Activated naive CD8-positive, alpha-beta T cell treated with anti-CD3 and anti-CD28 coated beads, Interleukin-2, amount 10 ng/mL, durations not matched to agents 7 days and 5 days (primary cell): ENCODE results near the gene PCDHGC4. TPM values are rescaled to one million over a fixed set of nuclear protein-coding genes. Genes with fewer than 3 reads are reported as not detected.

Experiments
- ATAC-seq: fragments of 150-1000 bp; cut with Tn5 transposase; one replicate; pipeline ENCODE4 v1.10.0; 2021; ENCODE audit warnings: low read depth, moderate library complexity
- POLR2A ChIA-PET: fragments of 350-600 bp; sonication (Branson Sonifier 250); formaldehyde crosslinking; loops from one replicate; lab custom pipeline; 2021; ENCODE audit warnings: antibody characterized with exemption; lab: Charles Lee
- DNase-seq: peaks from one replicate; pipeline ENCODE4 v3.0.0; 2021
- H3K27ac Mint-ChIP-seq: one replicate; pipeline ENCODE4 v1.8.0; 2022; ENCODE audit warnings: mild to moderate bottlenecking, mixed read lengths
- H3K27me3 Mint-ChIP-seq: one replicate; pipeline ENCODE4 v1.8.0; 2022; ENCODE audit warnings: mild to moderate bottlenecking, moderate library complexity, mixed read lengths
- H3K36me3 Mint-ChIP-seq: one replicate; pipeline ENCODE4 v1.8.0; 2021; ENCODE audit warnings: mild to moderate bottlenecking, mixed read lengths
- H3K4me1 Mint-ChIP-seq: one replicate; pipeline ENCODE4 v1.8.0; 2021; ENCODE audit warnings: mixed read lengths
- H3K4me3 Mint-ChIP-seq: one replicate; pipeline ENCODE4 v1.8.0; 2022; ENCODE audit warnings: mild to moderate bottlenecking, moderate library complexity, mixed read lengths
- H3K9me3 Mint-ChIP-seq: one replicate; pipeline ENCODE4 v1.8.0; 2021; ENCODE audit warnings: mixed read lengths
- total RNA-seq, 2 experiments: library from RNA; stranded (reverse); gene quantifications; one replicate each; pipeline ENCODE4 v1.2.3, GENCODE V29; 2021

Gene PCDHGC4
- total RNA-seq, 2 experiments from 2014 or later = not detected

DNA sequence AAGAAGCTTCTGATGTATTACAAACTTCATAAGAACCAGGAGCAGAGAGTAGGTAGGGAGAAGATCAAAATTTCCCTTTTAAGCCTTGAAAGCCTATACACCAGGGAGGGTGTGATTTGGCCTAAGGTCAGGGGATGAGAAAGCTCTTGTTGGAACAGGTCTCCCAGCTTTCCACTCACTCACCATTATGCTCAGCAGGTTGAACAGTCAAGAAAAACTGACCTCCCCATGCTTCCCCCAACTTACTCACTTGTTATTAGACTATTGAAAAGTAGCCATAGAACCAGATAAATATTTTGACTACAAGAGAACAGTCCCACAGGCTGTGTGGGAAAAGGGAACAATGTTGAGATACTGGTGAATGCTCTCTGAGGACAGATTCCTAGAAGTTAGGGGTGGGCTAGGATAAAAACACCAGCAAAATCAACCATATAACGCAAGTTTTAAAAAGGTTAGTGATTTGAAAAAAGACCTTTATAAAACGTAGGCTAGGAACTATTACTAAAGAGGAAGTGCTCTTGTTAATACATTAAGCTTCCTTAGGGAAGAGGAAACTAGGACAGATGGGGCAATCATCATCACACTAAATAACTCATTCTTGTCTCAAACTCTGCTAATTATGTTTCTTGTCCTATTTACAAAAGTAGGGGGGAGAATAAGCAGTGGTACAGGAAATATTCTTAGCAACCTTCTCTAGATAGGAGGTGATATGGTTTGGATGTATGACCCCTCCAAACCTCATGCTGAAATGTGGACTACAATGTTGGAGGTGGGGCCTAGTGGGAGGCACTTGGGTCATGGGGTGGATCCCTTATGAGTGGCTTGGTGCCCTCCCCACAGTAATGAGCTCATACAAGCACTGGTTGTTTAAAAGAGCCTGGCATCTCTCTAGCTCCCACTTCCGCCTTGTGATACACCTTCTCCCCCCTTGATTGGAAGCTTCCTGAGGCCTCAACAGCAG, 35.1 kb downstream of the PCDHGC4 start:
- POLR2A ChIA-PET = no interaction called here
- Mint-ChIP-seq H3K4me3 (no peak overlapping the region), H3K4me1 (peaks cover 27% of the 10 kb centered on the region), H3K27ac (no peak overlapping the region), H3K9me3 (no peaks in the 10 kb centered on the region), H3K27me3 (no peaks in the 10 kb centered on the region), H3K36me3 (peaks cover 44% of the 10 kb centered on the region)
- ATAC-seq (no peak), DNase-seq (no peak)

DNA sequence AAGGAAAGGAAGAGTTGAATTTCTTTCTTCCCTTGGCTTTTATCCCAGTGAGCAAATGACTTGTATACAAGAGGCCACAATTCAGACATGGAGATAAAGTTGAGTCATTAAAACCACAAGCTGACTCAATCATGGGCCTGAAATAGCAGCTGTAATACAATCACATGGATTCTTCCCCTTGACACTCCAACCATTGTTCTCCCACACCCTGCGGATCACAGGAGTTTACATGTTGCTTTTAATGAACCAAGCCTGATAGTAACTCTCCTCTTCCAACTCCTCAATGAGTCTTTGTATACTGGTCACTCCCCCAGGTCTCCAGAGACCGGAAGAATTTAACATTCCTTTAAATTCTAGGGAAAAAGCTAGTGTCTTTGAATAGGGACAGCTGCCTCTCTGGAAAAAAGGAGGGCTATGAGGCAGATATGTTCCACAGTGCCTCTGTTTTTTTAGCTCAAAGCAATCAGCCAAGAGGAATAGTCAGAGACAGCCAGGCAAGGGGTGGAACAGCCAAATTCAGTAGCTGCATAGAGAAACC, 36.5 kb downstream of the PCDHGC4 start:
- POLR2A ChIA-PET = no interaction called here
- H3K36me3 Mint-ChIP-seq = peaks cover 44% of the 10 kb centered on the region
- H3K9me3 Mint-ChIP-seq = no peaks in the 10 kb centered on the region
- DNase-seq (no peak), ATAC-seq (no peak)
- H3K4me3 Mint-ChIP-seq = no peak overlapping the region
- H3K4me1 Mint-ChIP-seq = peaks cover 20% of the 10 kb centered on the region
- no peak overlapping the region for H3K27ac Mint-ChIP-seq
- no peaks in the 10 kb centered on the region for H3K27me3 Mint-ChIP-seq

DNA sequence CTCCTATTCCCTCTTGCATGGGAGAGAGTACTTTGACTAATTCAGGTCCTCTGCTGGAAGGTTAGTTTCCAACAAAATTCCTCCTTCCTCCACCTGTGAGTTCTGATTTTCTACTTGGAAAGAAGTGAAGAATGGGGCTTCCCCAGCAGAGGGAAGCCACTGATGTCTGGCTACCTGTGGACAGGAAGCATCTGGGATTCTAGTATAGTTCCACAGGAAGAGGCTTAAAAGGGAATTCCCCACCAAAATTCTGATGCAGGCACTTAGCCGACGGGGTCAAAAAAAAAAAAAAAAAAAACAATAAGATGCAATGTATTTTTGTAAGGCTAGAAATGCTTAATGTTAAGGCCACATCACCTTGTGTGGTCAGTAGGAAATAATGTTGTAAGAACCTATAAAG, 37.5 kb downstream of the PCDHGC4 start:
- Mint-ChIP-seq H3K4me1 (peaks cover 20% of the 10 kb centered on the region), H3K9me3 (no peaks in the 10 kb centered on the region), H3K36me3 (peaks cover 41% of the 10 kb centered on the region), H3K27ac (no peak overlapping the region), H3K4me3 (no peak overlapping the region), H3K27me3 (no peaks in the 10 kb centered on the region)
- DNase-seq = no peak
- POLR2A ChIA-PET = no interaction called here
- no peak for ATAC-seq

DNA sequence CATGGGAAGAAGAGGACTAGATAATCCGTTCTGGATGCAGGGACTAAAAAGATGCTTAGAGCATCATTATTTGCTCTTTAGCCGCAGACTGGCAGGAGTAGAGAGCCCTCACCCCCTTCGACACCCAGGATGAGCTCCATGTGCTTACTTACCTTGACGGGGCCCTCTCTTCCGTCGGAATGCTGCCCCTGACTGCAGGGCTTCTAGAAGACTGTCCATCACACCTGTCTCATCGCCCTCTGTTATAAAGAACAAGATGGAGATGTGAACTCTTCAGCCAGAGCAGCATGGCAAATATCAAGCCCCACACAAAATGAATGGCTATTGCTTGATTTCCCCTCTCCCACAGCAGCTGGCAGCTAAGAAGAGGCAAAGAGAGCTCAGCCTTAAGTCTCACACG, 39.2 kb downstream of the PCDHGC4 start:
- Mint-ChIP-seq H3K9me3 (no peaks in the 10 kb centered on the region), H3K27me3 (no peaks in the 10 kb centered on the region), H3K36me3 (peaks cover 53% of the 10 kb centered on the region), H3K4me3 (no peak overlapping the region), H3K27ac (no peak overlapping the region), H3K4me1 (peaks cover 20% of the 10 kb centered on the region)
- POLR2A ChIA-PET = no interaction called here
- no peak for DNase-seq
- ATAC-seq = no peak

DNA sequence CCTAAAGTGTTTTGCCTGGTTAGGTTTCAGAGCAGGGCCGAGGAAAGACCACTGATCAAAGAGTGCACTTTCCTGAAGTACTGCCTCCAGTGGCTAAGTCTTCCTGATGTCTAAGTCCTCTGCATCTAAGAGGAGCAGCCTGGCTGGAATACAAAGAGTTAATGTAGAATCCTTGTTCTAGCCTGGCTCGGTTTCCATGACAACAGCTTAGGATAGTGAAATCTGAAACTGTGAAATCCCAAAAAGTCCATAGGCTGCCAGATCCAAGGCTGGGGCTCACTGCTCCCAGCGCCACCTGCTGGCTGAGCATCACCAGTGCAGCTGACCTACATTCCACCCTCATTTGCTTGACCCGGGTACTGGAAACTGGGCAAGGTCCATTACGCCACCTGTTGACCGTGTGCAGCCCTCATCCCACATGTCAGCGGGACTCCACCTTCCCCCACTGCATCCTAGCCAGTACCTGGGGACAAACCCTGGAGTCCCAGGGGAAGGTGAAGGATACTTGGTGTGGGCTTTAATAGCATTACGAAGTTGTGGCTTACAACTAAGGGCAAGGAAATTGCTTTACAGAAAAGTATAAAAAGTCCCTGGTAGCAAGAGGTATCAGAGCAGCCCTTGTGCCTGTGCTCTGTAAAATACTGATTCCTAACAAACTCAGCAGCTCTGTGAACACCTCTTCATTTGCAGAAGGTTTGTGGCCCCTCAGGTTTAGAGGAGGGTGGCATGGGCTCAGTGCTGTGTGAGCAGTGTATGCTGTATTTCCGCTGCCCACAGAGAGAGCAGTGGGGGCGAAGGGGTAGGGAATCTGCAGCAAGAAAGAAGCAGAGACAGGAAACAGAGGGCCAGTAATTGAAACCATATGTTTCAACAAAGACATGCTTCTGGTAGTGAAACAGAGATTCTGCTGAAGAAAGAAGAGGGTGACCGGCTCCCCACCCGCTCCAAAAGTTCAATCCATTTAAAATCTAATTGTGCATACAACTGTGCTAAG, 40.1 kb downstream of the PCDHGC4 start:
- peaks cover 46% of the 10 kb centered on the region for H3K36me3 Mint-ChIP-seq
- H3K4me3 Mint-ChIP-seq = no peak overlapping the region
- no peaks in the 10 kb centered on the region for H3K27me3 Mint-ChIP-seq
- DNase-seq (peak; percentile 67), ATAC-seq (peak; percentile 64)
- no peak overlapping the region for H3K27ac Mint-ChIP-seq
- no peaks in the 10 kb centered on the region for H3K9me3 Mint-ChIP-seq
- H3K4me1 Mint-ChIP-seq = peaks cover 20% of the 10 kb centered on the region
- POLR2A ChIA-PET = no interaction called here

DNA sequence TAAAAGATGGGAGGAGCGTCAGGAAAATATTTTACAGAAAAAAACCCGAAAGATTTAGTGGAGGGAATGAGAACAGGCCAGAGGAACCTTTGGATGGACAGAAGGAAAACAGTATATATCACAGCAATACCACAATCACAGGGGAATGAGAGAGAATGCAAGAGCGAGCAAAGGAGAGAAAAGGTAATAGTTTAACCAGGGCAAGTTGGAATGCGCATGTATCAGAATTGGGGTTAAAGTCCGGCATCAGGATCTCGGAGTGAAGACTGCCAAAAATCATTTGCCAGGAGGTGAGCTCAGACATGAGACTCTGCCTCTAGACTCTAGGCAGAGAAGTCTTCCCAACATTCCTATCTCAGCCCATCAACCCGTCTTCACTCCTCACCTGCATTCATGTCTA, 40.8 kb downstream of the PCDHGC4 start:
- POLR2A ChIA-PET = no interaction called here
- Mint-ChIP-seq H3K27me3 (no peaks in the 10 kb centered on the region), H3K9me3 (no peaks in the 10 kb centered on the region), H3K36me3 (peaks cover 45% of the 10 kb centered on the region), H3K4me3 (no peak overlapping the region), H3K4me1 (peaks cover 20% of the 10 kb centered on the region), H3K27ac (no peak overlapping the region)
- no peak for DNase-seq
- no peak for ATAC-seq

DNA sequence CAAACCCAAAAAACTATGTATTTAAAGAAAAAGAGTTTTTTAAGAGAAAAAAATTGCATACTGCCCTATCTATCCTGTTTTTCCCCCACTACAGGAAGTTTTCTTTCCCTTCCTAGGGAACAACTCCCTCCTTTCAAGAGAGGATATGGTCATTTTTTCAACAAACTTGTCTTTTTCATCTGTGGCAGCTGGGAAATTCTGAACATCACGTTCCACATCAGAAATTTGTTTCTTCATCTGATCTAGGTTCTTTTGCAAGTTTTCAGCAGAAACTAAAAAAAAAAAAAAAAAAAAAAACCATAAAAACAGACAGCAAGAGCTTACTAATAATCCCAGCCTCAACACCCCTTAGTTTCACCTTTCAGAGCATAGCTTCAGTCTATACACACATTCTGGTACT, 42.6 kb downstream of the PCDHGC4 start:
- Mint-ChIP-seq H3K27me3 (no peaks in the 10 kb centered on the region), H3K36me3 (peaks cover 33% of the 10 kb centered on the region), H3K9me3 (no peaks in the 10 kb centered on the region), H3K4me1 (peaks cover 11% of the 10 kb centered on the region), H3K4me3 (no peak overlapping the region), H3K27ac (no peak overlapping the region)
- DNase-seq (no peak), ATAC-seq (no peak)
- POLR2A ChIA-PET = no interaction called here

DNA sequence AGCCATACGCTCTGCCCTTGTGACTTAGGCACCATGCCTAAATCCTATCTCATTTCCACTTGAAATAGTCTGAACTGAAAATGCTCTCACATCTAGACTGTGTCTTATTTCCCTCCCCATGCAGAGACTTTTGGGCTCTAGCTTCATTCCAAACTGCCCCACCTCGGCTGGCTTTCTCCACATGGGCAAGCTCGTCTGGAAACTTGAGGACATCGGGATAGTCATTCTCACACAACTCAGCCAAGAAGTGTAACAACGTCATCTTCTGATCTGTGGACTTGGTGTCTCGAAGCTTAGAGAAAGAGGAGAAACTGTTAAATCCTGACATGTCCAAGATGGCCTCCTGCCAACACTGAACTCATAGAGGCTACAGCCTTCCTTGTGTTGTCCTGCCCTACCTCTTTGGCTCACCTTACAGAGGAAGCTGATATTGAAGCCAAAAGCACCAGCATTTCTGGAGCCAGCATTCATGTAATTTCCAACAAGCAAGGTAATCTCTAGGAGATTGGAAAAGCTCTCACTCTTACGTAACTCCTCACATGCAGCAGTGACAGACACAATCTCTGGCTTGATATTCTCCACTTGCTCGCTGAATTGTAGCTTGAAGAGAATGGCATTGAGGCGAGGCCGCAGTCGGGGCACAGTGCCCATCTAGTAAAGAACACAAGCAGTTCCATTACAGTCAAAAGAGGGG, 43.6 kb downstream of the PCDHGC4 start:
- no peak for ATAC-seq
- H3K4me1 Mint-ChIP-seq = peaks cover 5% of the 10 kb centered on the region
- H3K4me3 Mint-ChIP-seq = no peak overlapping the region
- peaks cover 28% of the 10 kb centered on the region for H3K36me3 Mint-ChIP-seq
- POLR2A ChIA-PET = interaction anchor here (0.9 kb wide), 1 partner anchor 11 kb away, joined by 3 read pairs; no protein-coding TSS in a partner anchor
- H3K27me3 Mint-ChIP-seq = no peaks in the 10 kb centered on the region
- DNase-seq = no peak
- no peaks in the 10 kb centered on the region for H3K9me3 Mint-ChIP-seq
- H3K27ac Mint-ChIP-seq = peak overlapping the region; percentile 52

DNA sequence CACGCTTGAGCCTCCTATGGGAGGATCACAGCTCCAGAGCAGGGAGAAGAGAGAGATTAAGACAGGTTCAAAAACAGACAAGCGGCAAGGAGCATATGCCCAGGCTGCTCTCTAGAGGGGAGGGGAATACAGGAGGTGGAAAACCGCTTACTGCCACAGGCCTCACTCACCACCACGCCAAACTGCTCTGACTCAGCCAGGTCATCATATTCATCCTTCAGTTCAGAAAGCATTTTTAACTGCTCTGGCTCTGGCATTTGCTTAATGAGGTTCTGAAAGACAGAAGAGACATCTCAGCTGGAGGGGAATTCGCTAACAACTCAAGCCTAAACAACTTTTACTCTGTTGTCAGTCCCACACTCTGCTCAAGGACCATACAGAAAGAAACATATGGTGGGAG, 44.2 kb downstream of the PCDHGC4 start:
- H3K9me3 Mint-ChIP-seq = no peaks in the 10 kb centered on the region
- peaks cover 5% of the 10 kb centered on the region for H3K4me1 Mint-ChIP-seq
- peaks cover 29% of the 10 kb centered on the region for H3K36me3 Mint-ChIP-seq
- ATAC-seq (no peak), DNase-seq (no peak)
- no peaks in the 10 kb centered on the region for H3K27me3 Mint-ChIP-seq
- no peak overlapping the region for H3K4me3 Mint-ChIP-seq
- H3K27ac Mint-ChIP-seq = peak overlapping the region; percentile 52
- POLR2A ChIA-PET = no interaction called here

DNA sequence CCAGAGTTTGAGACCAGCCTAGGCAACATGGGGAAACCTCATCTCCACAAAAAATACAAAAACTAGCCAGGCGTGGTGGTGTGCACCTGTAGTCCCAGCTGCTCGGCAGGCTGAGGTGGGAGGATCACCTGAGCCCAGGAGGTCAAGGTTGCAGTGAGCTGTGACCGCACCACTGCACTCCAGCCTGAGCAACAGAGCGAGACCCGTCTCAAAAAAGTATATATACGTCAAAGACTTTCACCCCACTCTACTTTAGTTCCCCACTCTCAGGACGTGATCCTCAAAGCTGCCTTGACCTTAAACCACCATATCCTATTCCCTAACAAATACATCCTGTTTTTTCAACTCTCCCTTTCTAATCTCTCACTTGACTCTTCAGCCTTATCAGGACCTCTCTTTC, 45.0 kb downstream of the PCDHGC4 start:
- Mint-ChIP-seq H3K27ac (no peak overlapping the region), H3K36me3 (peaks cover 33% of the 10 kb centered on the region), H3K4me1 (peaks cover 3% of the 10 kb centered on the region), H3K27me3 (no peaks in the 10 kb centered on the region), H3K9me3 (no peaks in the 10 kb centered on the region), H3K4me3 (no peak overlapping the region)
- POLR2A ChIA-PET = no interaction called here
- DNase-seq (no peak), ATAC-seq (no peak)

DNA sequence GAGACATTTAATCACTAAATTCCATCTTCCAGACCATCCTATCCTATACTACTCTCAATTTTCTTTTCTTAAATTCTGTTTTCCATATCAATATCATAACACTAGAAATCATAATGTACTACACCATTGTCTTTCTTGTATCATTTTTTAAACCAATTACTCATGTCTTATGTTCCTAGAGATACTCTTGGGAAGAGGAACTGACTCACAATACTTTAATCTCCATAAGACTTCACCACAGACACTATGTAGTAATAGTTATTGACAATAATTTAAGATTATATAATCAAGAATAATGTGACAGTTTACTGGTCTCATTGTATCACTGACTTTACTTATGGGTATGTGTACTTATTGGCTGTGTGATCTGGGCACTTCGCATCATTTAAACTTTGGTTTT, 47.9 kb downstream of the PCDHGC4 start:
- H3K9me3 Mint-ChIP-seq = no peaks in the 10 kb centered on the region
- no peak overlapping the region for H3K27ac Mint-ChIP-seq
- H3K4me1 Mint-ChIP-seq = no peaks in the 10 kb centered on the region
- ATAC-seq (no peak), DNase-seq (no peak)
- H3K4me3 Mint-ChIP-seq = no peak overlapping the region
- no peaks in the 10 kb centered on the region for H3K27me3 Mint-ChIP-seq
- peaks cover 37% of the 10 kb centered on the region for H3K36me3 Mint-ChIP-seq
- POLR2A ChIA-PET = no interaction called here

DNA sequence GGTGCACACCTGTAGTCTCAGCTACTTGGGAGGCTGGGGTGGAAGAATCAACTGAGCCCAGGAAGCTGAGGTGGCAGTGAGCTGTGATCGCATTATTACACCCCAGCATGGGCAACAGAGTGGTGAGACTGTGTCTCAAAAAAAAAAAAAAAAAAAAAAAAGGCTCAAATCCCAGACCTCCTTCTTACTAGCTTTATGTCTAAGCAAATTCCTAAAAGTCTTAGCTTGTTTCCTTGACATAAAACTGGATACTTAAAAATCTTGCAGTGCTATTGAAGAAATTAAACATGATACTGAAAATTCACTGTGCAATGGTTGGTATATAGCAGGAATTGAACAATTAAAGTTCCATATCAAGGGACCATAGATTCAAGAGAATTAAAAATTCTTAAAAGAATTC, 49.1 kb downstream of the PCDHGC4 start:
- Mint-ChIP-seq H3K27ac (no peak overlapping the region), H3K36me3 (peaks cover 27% of the 10 kb centered on the region), H3K4me1 (no peaks in the 10 kb centered on the region), H3K9me3 (no peaks in the 10 kb centered on the region), H3K4me3 (no peak overlapping the region), H3K27me3 (no peaks in the 10 kb centered on the region)
- DNase-seq = no peak
- POLR2A ChIA-PET = no interaction called here
- no peak for ATAC-seq
